ENCODE results near the gene NKIRAS2.
A peak's percentile ranks its signal among the peaks of the same experiment; 100 is the strongest.

GRCh38 chr17:42027961-42028790 lies 8.3 kb downstream of the NKIRAS2 start:
- peak in 1 of 3 donors; percentile 18 for TF ChIP-seq POLR2AphosphoS5 (IDR thresholded peaks at IDR 0.05)
- no peak for TF ChIP-seq POLR2A (IDR thresholded peaks at IDR 0.05)
- no peak for TF ChIP-seq CTCF (IDR thresholded peaks at IDR 0.05 in 8 of 11, conservative IDR thresholded peaks at IDR 0.05 in 3 of 11)
